ENCODE results near the gene AMZ2.
"Not testable (repeated sequence)": the region's sequence is repeated elsewhere in the genome, so short reads cannot be mapped to it uniquely, and the experiment has no call there.

AMZ2 gene

DNA sequence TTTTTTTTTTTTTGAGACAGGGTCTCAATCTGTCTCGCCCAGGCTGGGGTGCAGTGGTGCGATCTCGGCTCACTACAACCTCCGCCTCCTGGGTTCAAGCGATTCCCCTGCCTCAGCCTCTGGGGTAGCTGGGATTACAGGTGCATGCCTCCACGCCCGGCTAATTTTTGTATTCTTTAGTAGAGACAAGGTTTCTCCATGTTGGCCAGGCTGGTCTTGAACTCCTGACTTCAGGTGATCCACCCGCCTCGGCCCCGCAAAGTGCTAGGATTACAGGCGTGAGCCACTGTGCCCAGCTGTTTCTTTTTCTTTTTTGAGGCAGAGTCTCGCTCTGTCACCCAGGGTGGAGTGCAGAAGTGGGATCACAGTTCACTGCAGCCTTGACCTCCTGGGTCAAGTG, 27.1 kb upstream of the AMZ2 start:
- DNase-seq: not testable (repeated sequence)

DNA sequence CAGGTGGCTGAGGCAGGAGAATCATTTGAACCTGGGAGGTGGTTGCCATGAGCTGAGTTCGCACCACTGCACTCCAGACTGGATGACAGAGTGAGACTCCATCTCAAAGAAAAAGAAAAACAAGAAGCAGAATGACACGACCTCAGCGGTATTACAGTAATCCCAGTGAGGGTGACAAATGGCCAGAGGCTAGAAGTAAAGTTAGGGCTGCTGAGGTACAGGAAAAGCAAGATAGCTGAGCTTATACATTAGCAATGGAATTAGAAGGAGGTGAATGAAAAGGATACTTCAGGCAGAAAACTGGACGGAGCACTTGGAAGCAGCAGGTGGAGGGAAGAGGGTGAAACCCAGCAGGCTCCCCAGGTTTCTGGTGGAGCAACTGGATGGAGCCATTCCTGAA, 26.1 kb upstream of the AMZ2 start:
- DNase-seq: no peak

- no peak for DNase-seq
Measured at GRCh38 chr17:68222606-68223005, 25.2 kb upstream of the AMZ2 start.

GRCh38 chr17:68225055-68225454, 22.8 kb upstream of the AMZ2 start:
- not testable (repeated sequence) for DNase-seq

DNA sequence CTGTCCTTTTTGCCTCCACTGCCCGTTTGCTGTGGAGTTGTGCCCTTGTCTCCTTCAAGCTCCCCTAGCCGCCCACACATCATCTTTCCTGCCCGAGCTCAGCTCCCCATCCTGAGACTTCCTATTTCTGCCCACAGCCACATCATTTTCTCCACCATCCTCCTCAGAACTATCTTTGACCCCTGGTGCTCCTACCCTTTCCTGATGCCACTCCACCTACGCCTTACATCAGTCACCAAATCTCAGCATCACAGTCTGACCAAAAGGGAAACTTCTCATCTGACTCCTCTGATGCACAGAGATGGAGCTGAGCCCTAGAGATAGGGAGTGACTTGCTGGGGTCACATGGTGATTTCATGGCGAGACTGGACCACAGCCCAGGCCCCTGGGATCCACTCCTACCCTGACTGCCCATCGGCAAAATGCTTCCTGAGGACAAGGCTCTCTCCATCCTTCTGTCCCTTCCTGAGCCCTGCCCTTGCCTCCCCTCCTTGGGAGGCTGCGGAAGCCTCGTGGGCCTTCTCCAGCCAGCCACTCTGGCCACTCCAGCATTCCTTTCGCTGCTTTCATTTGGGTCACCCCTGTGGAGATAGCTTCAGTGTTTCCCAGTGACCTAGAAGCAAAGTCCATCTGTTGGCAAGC, 19.7 kb upstream of the AMZ2 start:
- DNase-seq: not testable (repeated sequence)

- no peak for DNase-seq
Measured at GRCh38 chr17:68228817-68229570, 18.8 kb upstream of the AMZ2 start.

DNA sequence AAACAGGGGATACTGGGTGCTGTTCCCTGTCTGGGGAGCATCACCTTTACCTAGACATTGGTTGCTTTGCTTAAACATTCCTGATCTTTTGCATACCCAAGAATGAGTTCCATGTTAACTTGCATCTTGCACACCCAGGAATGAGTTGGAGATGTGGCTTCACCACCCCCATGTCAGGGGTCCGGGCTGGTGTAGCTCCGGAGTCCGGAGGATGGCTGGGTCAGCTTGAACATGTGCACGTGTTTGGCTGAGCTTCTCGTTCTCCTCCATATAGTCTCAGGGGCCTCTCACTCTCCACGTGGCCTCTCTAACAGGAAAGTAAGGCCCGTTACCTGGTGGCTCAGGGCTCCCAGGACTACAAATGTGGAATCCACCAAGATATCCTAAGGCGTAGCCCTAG, 18.2 kb upstream of the AMZ2 start:
- DNase-seq: no peak

- not testable (repeated sequence) for DNase-seq
Measured at GRCh38 chr17:68231131-68231530, 16.7 kb upstream of the AMZ2 start.

GRCh38 chr17:68231541-68231940, 16.3 kb upstream of the AMZ2 start:
- no peak for DNase-seq

DNA sequence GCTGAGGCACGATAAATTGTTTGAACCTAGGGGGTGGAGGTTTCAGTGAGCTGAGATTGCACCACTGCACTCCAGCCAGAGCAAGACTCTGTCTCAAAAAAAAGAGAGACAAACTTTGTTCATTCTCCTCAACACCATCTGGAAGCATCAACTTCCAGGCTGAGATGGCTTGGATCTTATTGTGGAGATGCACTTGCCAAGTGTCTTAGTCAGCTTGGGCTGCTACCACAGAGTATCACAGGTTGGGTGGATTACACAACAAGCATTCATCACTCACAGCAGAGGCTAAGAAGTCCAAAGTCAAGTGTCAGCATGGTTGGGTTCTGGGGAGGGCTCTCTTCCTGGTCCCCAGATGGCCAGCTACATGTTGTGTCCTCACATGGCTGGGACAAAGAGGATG, 15.1 kb upstream of the AMZ2 start:
- peak; percentile 24 for DNase-seq

GRCh38 chr17:68234726-68235335, 13.0 kb upstream of the AMZ2 start:
- DNase-seq: peak; percentile 63

GRCh38 chr17:68235336-68235791, 12.5 kb upstream of the AMZ2 start:
- DNase-seq: not testable (repeated sequence)

GRCh38 chr17:68237369-68238163, 10.3 kb upstream of the AMZ2 start:
- DNase-seq: not testable (repeated sequence)

- no peak for DNase-seq
Measured at GRCh38 chr17:68238164-68238870, 9.5 kb upstream of the AMZ2 start.

DNA sequence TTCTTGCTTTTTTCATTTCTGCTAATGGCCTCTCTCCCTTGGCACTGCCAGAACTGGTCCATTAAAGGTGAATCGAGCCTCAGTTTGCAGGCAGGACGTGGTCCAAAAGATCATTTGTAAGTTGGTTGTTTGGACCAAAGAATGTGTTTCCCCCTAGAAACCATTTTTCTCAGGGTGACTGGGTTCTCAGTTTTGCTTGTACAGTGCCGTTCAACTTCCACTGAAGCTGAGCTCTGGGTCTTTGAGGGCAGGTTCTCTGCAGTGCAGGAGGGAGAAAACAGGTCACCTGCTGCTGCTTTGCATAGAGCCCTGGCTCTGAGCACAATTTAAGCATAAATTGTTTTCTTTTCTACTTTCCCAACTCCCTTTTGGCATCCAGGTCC, 9.0 kb upstream of the AMZ2 start:
- DNase-seq: no peak

- no peak for DNase-seq
Measured at GRCh38 chr17:68239632-68240366, 8.0 kb upstream of the AMZ2 start.

DNA sequence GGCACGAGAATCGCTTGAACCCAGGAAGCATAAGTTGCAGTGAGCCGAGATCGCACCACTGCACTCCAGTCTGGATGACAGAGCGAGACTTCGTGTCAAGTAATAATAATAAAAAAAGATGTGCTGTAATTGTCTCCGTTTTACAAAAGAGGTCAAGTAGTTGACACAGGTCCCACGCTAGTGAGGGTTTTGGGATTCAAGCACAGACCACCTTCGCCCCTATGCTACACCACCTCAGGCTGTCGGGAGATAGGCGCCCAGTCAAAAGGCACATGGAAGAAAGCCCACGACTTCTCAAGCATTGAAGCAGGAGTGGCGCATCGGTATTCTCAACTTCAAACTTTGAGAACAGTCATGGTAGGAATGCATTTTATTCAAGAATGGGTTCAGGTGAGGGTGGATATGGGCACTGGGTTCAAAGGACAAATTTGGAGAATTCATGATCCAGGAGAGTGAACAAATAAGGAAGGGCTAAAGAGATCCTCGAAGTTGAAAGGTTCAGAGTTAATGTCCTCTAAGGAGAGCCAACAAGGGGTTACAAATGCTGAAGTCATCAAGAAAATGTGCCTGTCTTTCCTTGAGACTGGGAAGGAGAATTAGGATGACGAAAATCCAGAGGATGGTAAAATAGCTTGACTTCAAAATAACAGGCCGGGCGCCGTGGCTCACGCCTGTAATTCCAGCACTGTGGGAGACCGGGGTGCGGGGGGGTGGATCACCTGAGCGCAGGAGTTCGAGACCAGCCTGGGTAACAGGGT, 1.4 kb upstream of the AMZ2 start:
- DNase-seq: no peak

- DNase-seq: no peak
Measured at GRCh38 chr17:68248199-68248825, 469 bp downstream of the AMZ2 start.

- no peak for DNase-seq
Measured at GRCh38 chr17:68248891-68249290, 1.0 kb downstream of the AMZ2 start.

- DNase-seq: no peak
Measured at GRCh38 chr17:68249354-68249765, 1.5 kb downstream of the AMZ2 start.
